ENCODE data around the gene SLCO2A1. TPM values are rescaled to one million over a fixed set of nuclear protein-coding genes. Genes with fewer than 3 reads are reported as not detected.

SLCO2A1 gene
- total and polyA plus RNA-seq, 2 of the 4 experiments (the other 2 are of a cell fraction), result under 0.01 to 1.5 TPM

GRCh38 chr3:133910422-133910821 lies 119.3 kb downstream of the SLCO2A1 start:
- Histone ChIP-seq H3K79me1 (ENCODE audit: low read depth in 1 of 2, low read length in 2 of 2) (no peaks in the 10 kb centered on the region), H4K8ac (ENCODE audit: low read depth in 2 of 2, low read length in 2 of 2) (no peak overlapping the region), H3K14ac (replicated peaks; ENCODE audit: low read depth, low read length) (no peak overlapping the region), H3K4me1 (ENCODE audit: control insufficient read depth, insufficient read depth, low read length) (no peaks in the 10 kb centered on the region), H3K9me1 (ENCODE audit: insufficient read depth, low read length) (no peaks in the 10 kb centered on the region), H3K56ac (ENCODE audit: extremely low read depth, insufficient read depth, low read length) (no peak overlapping the region), H3K9me3 (ENCODE audit: control insufficient read depth, insufficient read depth, low read length) (no peaks in the 10 kb centered on the region), H4K91ac (ENCODE audit: insufficient read depth, low read depth, low read length) (no peak overlapping the region), H4K20me1 (ENCODE audit: insufficient read depth, low read length) (no peaks in the 10 kb centered on the region), H3K27ac (ENCODE audit: insufficient read depth, low read length) (no peak overlapping the region), H2AK9ac (replicated peaks; ENCODE audit: low read depth, low read length, poor library complexity) (no peak overlapping the region), H4K5ac (ENCODE audit: low read depth, low read length) (no peak overlapping the region), H2BK15ac (ENCODE audit: low read depth, low read length) (no peak overlapping the region), H3K4me3 (ENCODE audit: insufficient read depth, low read depth, low read length) (no peak overlapping the region), H2BK5ac (ENCODE audit: low read depth, low read length, poor library complexity, severe bottlenecking) (no peak overlapping the region), H3K36me3 (ENCODE audit: control insufficient read depth, insufficient read depth, low read length) (no peaks in the 10 kb centered on the region), H2BK20ac (ENCODE audit: low read depth, low read length) (no peak overlapping the region), H2AK5ac (ENCODE audit: low read depth, low read length) (no peak overlapping the region), H2AFZ (replicated peaks; ENCODE audit: low read length, poor library complexity) (no peak overlapping the region), H3K27me3 (ENCODE audit: control insufficient read depth, insufficient read depth, low read length) (peaks cover 20% of the 10 kb centered on the region), H3K4ac (ENCODE audit: low read depth, low read length) (no peak overlapping the region), H3K23ac (ENCODE audit: low read depth, low read length) (no peak overlapping the region), H3K18ac (ENCODE audit: low read depth, low read length) (no peak overlapping the region), H3K4me2 (ENCODE audit: low read depth, low read length) (no peak overlapping the region), H2BK120ac (ENCODE audit: low read depth, low read length) (no peak overlapping the region), H3K9ac (ENCODE audit: low read depth, low read length) (no peak overlapping the region)
- WGBS, 2 experiments (ENCODE audit: extremely low coverage in 2 of 2, insufficient read length in 1 of 2), result no CpG with 5 or more reads among the region's 2 CpGs
- in situ Hi-C loops (cut with MboI; ENCODE audit: low sequenced_read_pairs), result no loop called here
- BruUV-seq (replicated peaks), result no TSS peak
- dilution Hi-C loops (cut with HindIII; ENCODE audit: low sequenced_read_pairs, unreplicated experiment), result no loop called here
- intact Hi-C loops (cut with micrococcal nuclease), result loop anchor here (10.0 kb wide), 1 partner anchor 466 kb away; no protein-coding TSS in a partner anchor
- ATAC-seq (ENCODE audit: low read depth), result no peak
- ChIA-PET CTCF (no interaction called here), POLR2A (ENCODE audit: unreplicated experiment) (no interaction called here)
- no peak for DNase-seq
- TF ChIP-seq RCOR1 (IDR thresholded peaks at IDR 0.05; ENCODE audit: insufficient replicate concordance, low read length), result no peak
- no peak for TF ChIP-seq RFX5 (IDR thresholded peaks at IDR 0.05; ENCODE audit: low read depth, low read length)
- no peak for TF ChIP-seq USF2 (IDR thresholded peaks at IDR 0.05; ENCODE audit: low read depth, low read length)
- TF ChIP-seq CTCF (conservative IDR thresholded peaks at IDR 0.05; ENCODE audit: low read depth, low read length), result no peak
- TF ChIP-seq POLR2A (IDR thresholded peaks at IDR 0.05; ENCODE audit: low read depth, low read length), result no peak
- TF ChIP-seq CEBPB (IDR thresholded peaks at IDR 0.05; ENCODE audit: low read depth, low read length), result no peak
